H1 (cell line): ENCODE data around the gene CRACDL. TPM values are rescaled to one million over a fixed set of nuclear protein-coding genes. Genes with fewer than 3 reads are reported as not detected.

ENCODE experiments used
- CBX8 ChIP-seq: fragments of 300-800, 300-1000 bp; sonication (generic); IDR thresholded peaks from 2 replicates; pipeline ENCODE4 v1.7.1; 2016; ENCODE audit warnings: low read depth, low read length, borderline replicate concordance
- CREB1 ChIP-seq: IDR thresholded peaks from 2 replicates; pipeline ENCODE4 v1.6.1; 2012; ENCODE audit warnings: inconsistent platforms
- EGR1 ChIP-seq: IDR thresholded peaks from 2 replicates; pipeline ENCODE4 v1.6.1; 2011; ENCODE audit warnings: low read depth, low read length, borderline replicate concordance
- GABPA ChIP-seq: IDR thresholded peaks from 2 replicates; pipeline ENCODE4 v1.6.1; 2011; ENCODE audit warnings: mild to moderate bottlenecking, low read length, moderate library complexity, borderline replicate concordance; ENCODE audit not compliant: insufficient read depth
- POLR2AphosphoS5 ChIP-seq: IDR thresholded peaks from 2 replicates; pipeline ENCODE4 v1.6.1; 2011; ENCODE audit warnings: low read depth, low read length
- SRF ChIP-seq: IDR thresholded peaks from 2 replicates; pipeline ENCODE4 v1.6.1; 2011; ENCODE audit warnings: mild to moderate bottlenecking, low read depth, low read length, moderate library complexity
- YY1 ChIP-seq: IDR thresholded peaks from 2 replicates; pipeline ENCODE4 v1.6.1; 2011; ENCODE audit warnings: low read depth, mild to moderate bottlenecking, low read length
- polyA plus RNA-seq, 7 experiments: library from polyadenylated mRNA; depleted of rRNA in 3 of 7; stranded (reverse) in 5 of 7; unstranded in 2 of 7; fragments of >200 nt in 5 of 7; fragments of 200-250 nt in 2 of 7; gene quantifications; 1 replicate in 5 of 7; 2 replicates in 1 of 7; 4 replicates in 1 of 7; pipeline versions ENCODE4 v1.2.1 to v1.2.3, GENCODE V29; 2011 to 2013; ENCODE audit warnings: missing spikeins in 2 of 7, mixed read lengths in 2 of 7
- total RNA-seq: library from RNA; stranded (reverse); fragmentation: NEBNext Ultra II Directional; extraction: Animal tissue kit (Norgen Biotek cat#: 25700); gene quantifications from 2 replicates; pipeline ENCODE4 v1.2.1, GENCODE V29; 2021

Gene CRACDL
- total and polyA plus RNA-seq, 2 of the 8 experiments (the other 6 are each of a cell fraction or from before 2014, with no cell fraction given) = 0.07 to 0.38 TPM

- TF ChIP-seq CREB1 (no peak), CBX8 (no peak), GABPA (no peak), SRF (no peak), EGR1 (no peak), YY1 (no peak), POLR2AphosphoS5 (no peak)
- TF ChIP-seq, all 59 proteins: peak for 0
Measured at GRCh38 chr2:98911126-98911375, 25.0 kb downstream of the CRACDL start (continued).
